HCT116 (cell line): ENCODE measurements around the gene MMP24. TPM values are rescaled to one million over a fixed set of nuclear protein-coding genes. Genes with fewer than 3 reads are reported as not detected.

Experiments used
- ATAC-seq: fragments of 200-7000 bp; cut with Tn5 transposase; 2 replicates; pipeline ENCODE4 v1.9.1; 2020; ENCODE audit warnings: mild to moderate bottlenecking, moderate library complexity
- BruUV-seq: library from RNA; stranded (reverse); fragments of 400-500 nt; replicated peaks from 2 replicates; lab custom pipeline; 2021; lab: Mats Ljungman, UMichigan
- CTCF ChIA-PET: fragments of 300-600 bp; sonication (Branson Sonifier 250); formaldehyde crosslinking; loops from one replicate; lab custom pipeline; 2021; ENCODE audit warnings: antibody characterized with exemption; lab: Charles Lee
- POLR2A ChIA-PET: fragments of 300-600, 350-600 bp; sonication (Branson Sonifier 250); formaldehyde crosslinking; loops from one replicate; lab custom pipeline; 2021; ENCODE audit warnings: antibody characterized with exemption; lab: Charles Lee
- RAD21 ChIA-PET, 2 experiments: fragments of 300-600 bp; sonication (Branson Sonifier 250); formaldehyde crosslinking; loops; one replicate each; lab custom pipeline; 2023; ENCODE audit warnings: low total read pairs in 2 of 2; ENCODE audit not compliant: uncharacterized antibody in 2 of 2, unreplicated experiment in 2 of 2, low non-redundant PET in 1 of 2; lab: Charles Lee
- DNase-seq: peaks from one replicate; pipeline ENCODE4 v3.0.0-alpha.2; 2010; ENCODE audit warnings: low read depth, low spot score
- H2AFZ ChIP-seq: fragments of 200-600 bp; shearing (Covaris generic), sonication (generic); 2 replicates; pipeline ENCODE4 v1.6.1; 2017; ENCODE audit warnings: low read depth, mixed run types, mixed read lengths, antibody characterized with exemption, low read length; ENCODE audit not compliant: poor library complexity, severe bottlenecking
- H3K27ac ChIP-seq: 2 replicates; pipeline ENCODE4 v1.5.1; 2012; ENCODE audit warnings: low read depth, low read length
- H3K27me3 ChIP-seq: fragments of 200-600 bp; sonication (generic); 2 replicates; pipeline ENCODE4 v1.6.1; 2016; ENCODE audit warnings: mixed run types, low read length, mixed read lengths; ENCODE audit not compliant: insufficient read depth
- H3K36me3 ChIP-seq, 2 experiments: fragments of 200-500 bp in 1 of 2; fragments of 200-600 bp in 1 of 2; sonication (Bioruptor generic) in 1 of 2; sonication (generic) in 1 of 2; 2 replicates each; pipeline versions ENCODE4 v1.5.1 to v1.6.1; 2014 to 2016; ENCODE audit warnings: low read length in 2 of 2, inconsistent platforms in 1 of 2, mixed read lengths in 1 of 2, mixed run types in 1 of 2; ENCODE audit not compliant: insufficient read depth in 2 of 2, control insufficient read depth in 1 of 2
- H3K4me1 ChIP-seq, 2 experiments: fragments of 200-600 bp in 1 of 2; sonication (generic) in 1 of 2; 2 replicates each; pipeline versions ENCODE4 v1.5.1 to v1.6.1; 2012 to 2017; ENCODE audit warnings: low read length in 2 of 2, inconsistent platforms in 1 of 2, mild to moderate bottlenecking in 1 of 2, mixed read lengths in 1 of 2, mixed run types in 1 of 2, moderate library complexity in 1 of 2; ENCODE audit not compliant: insufficient read depth in 2 of 2, control insufficient read depth in 1 of 2
- H3K4me2 ChIP-seq: fragments of 200-600 bp; sonication (generic); 2 replicates; pipeline ENCODE4 v1.6.1; 2017; ENCODE audit warnings: mixed run types, low read length, mixed read lengths
- H3K4me3 ChIP-seq, 2 experiments: fragments of 200-600 bp in 1 of 2; sonication (generic) in 1 of 2; replicated peaks in 1 of 2; 2 replicates each; pipeline ENCODE4 v1.5.1; 2011 to 2016; ENCODE audit warnings: low read length in 2 of 2, control low read depth in 1 of 2, low read depth in 1 of 2, mild to moderate bottlenecking in 1 of 2, mixed read lengths in 1 of 2, mixed run types in 1 of 2
- H3K79me2 ChIP-seq: fragments of 200-600 bp; sonication (generic); 2 replicates; pipeline ENCODE4 v1.6.1; 2017; ENCODE audit warnings: mild to moderate bottlenecking, mixed run types, low read length, moderate library complexity, mixed read lengths; ENCODE audit not compliant: insufficient read depth
- H3K9ac ChIP-seq: fragments of 200-600 bp; sonication (generic); 2 replicates; pipeline ENCODE4 v1.6.1; 2016; ENCODE audit warnings: low read length, mixed read lengths
- H3K9me2 ChIP-seq: fragments of 200-600 bp; sonication (generic), shearing (Covaris generic); 2 replicates; pipeline ENCODE4 v1.6.1; 2017; ENCODE audit warnings: mixed run types, mild to moderate bottlenecking, moderate library complexity; ENCODE audit not compliant: insufficient read depth
- H3K9me3 ChIP-seq, 2 experiments: fragments of 200-500 bp in 1 of 2; fragments of 200-600 bp in 1 of 2; sonication (Bioruptor generic) in 1 of 2; sonication (generic) in 1 of 2; 2 replicates each; pipeline ENCODE4 v1.6.1; 2014 to 2017; ENCODE audit warnings: low read length in 2 of 2, mixed read lengths in 2 of 2, inconsistent platforms in 1 of 2, low read depth in 1 of 2, mild to moderate bottlenecking in 1 of 2, mixed run types in 1 of 2, moderate library complexity in 1 of 2; ENCODE audit not compliant: control insufficient read depth in 1 of 2, insufficient read depth in 1 of 2
- H4K20me1 ChIP-seq: fragments of 200-600 bp; sonication (generic), shearing (Covaris generic); 2 replicates; pipeline ENCODE4 v1.6.1; 2017; ENCODE audit warnings: mixed run types, mild to moderate bottlenecking, moderate library complexity; ENCODE audit not compliant: insufficient read depth
- CEBPB ChIP-seq: IDR thresholded peaks from 2 replicates; pipeline ENCODE4 v1.6.1; 2012; ENCODE audit warnings: low read depth
- EZH2phosphoT487 ChIP-seq: fragments of 200-600 bp; IDR thresholded peaks from 2 replicates; pipeline ENCODE4 v1.6.1; 2018; ENCODE audit warnings: antibody characterized with exemption, borderline replicate concordance
- FOSL1 ChIP-seq: IDR thresholded peaks from 2 replicates; pipeline ENCODE4 v1.6.1; 2012; ENCODE audit warnings: low read depth
- POLR2AphosphoS5 ChIP-seq: IDR thresholded peaks from 2 replicates; pipeline ENCODE4 v1.6.1; 2011; ENCODE audit warnings: mild to moderate bottlenecking, low read depth, low read length, moderate library complexity
- RAD21 ChIP-seq: IDR thresholded peaks from 2 replicates; pipeline ENCODE4 v1.6.1; 2012; ENCODE audit warnings: low read depth, mild to moderate bottlenecking
- REST ChIP-seq: IDR thresholded peaks from 2 replicates; pipeline ENCODE4 v1.6.1; 2012; ENCODE audit warnings: low read depth
- SP1 ChIP-seq: IDR thresholded peaks from 2 replicates; pipeline ENCODE4 v1.6.1; 2012; ENCODE audit warnings: low read depth
- ZBTB33 ChIP-seq: IDR thresholded peaks from 2 replicates; pipeline ENCODE4 v1.6.1; 2011; ENCODE audit warnings: mild to moderate bottlenecking, low read length, moderate library complexity; ENCODE audit not compliant: insufficient replicate concordance; ENCODE audit errors: extremely low read depth
- ZFX ChIP-seq: fragments of 450-650 bp; IDR thresholded peaks from 2 replicates; pipeline ENCODE4 v1.6.1; 2017
- ZNF274 ChIP-seq: fragments of 200-500 bp; sonication (Bioruptor generic); IDR thresholded peaks from 2 replicates; pipeline ENCODE4 v1.6.1; 2014; ENCODE audit warnings: mild to moderate bottlenecking, low read depth, low read length, inconsistent platforms
- intact Hi-C: fragments of 100-400 bp; cut with micrococcal nuclease; formaldehyde crosslinking; loops from 2 replicates; pipeline ENCODE4 v1.10.0; 2022
- total RNA-seq: library from RNA; stranded (reverse); gene quantifications from one replicate; pipeline ENCODE4 v1.2.1, GENCODE V29; 2021; ENCODE audit not compliant: unreplicated experiment

MMP24 gene
- total RNA-seq, 1 experiment from 2014 or later: not detected

- ChIA-PET CTCF (interaction anchor here (5.2 kb wide), 1 partner anchor 12 kb away, joined by 27 read pairs; no protein-coding TSS in a partner anchor), POLR2A (no interaction called here), RAD21 (no interaction called here)
- H3K9me3 ChIP-seq: no peaks in the 10 kb centered on the region
- no peak overlapping the region for H3K4me2 ChIP-seq
- peaks cover 5 to 11% of the 10 kb centered on the region in 2 experiments; a peak in 2 of 4 replicates for H3K4me1 ChIP-seq
- TF ChIP-seq ZFX: no peak
- no peak for TF ChIP-seq RAD21
- TF ChIP-seq ZNF274: no peak
- TF ChIP-seq POLR2AphosphoS5: no peak
- no peak for TF ChIP-seq SP1
- no peaks in the 10 kb centered on the region for H3K9me2 ChIP-seq
- no peak for DNase-seq
- no peaks in the 10 kb centered on the region for H3K27me3 ChIP-seq
- no peaks in the 10 kb centered on the region for H3K36me3 ChIP-seq
- no peak overlapping the region for H3K4me3 ChIP-seq
- intact Hi-C loops: no loop called here
- H2AFZ ChIP-seq: no peak overlapping the region
- no peak for ATAC-seq
- no peak overlapping the region for H3K27ac ChIP-seq
- H3K79me2 ChIP-seq: no peaks in the 10 kb centered on the region
- BruUV-seq: no TSS peak
- H3K9ac ChIP-seq: no peak overlapping the region
- no peaks in the 10 kb centered on the region for H4K20me1 ChIP-seq
These were observed 66.2 kb downstream of the MMP24 start for GRCh38 chr20:35292504-35293285.

- TF ChIP-seq REST (no peak), CEBPB (no peak), ZFX (no peak), EZH2phosphoT487 (no peak), FOSL1 (no peak), ZBTB33 (no peak)
- H3K9me3 ChIP-seq: no peaks in the 10 kb centered on the region
- no peak overlapping the region for H2AFZ ChIP-seq
- no peaks in the 10 kb centered on the region for H3K27me3 ChIP-seq
- ChIA-PET CTCF (interaction anchor here (5.2 kb wide), 1 partner anchor 11 kb away, joined by 27 read pairs; no protein-coding TSS in a partner anchor), RAD21 (no interaction called here), POLR2A (no interaction called here)
- H3K4me2 ChIP-seq: no peak overlapping the region
- intact Hi-C loops: no loop called here
- no peak for DNase-seq
- H3K36me3 ChIP-seq: no peaks in the 10 kb centered on the region
- no peaks in the 10 kb centered on the region for H3K9me2 ChIP-seq
- H3K27ac ChIP-seq: no peak overlapping the region
- no peak overlapping the region for H3K4me3 ChIP-seq
- ATAC-seq: no peak
- H3K4me1 ChIP-seq: peaks cover 5 to 13% of the 10 kb centered on the region in 2 experiments; a peak in 2 of 4 replicates
- H4K20me1 ChIP-seq: no peaks in the 10 kb centered on the region
- no peak overlapping the region for H3K9ac ChIP-seq
- BruUV-seq: no TSS peak
- no peaks in the 10 kb centered on the region for H3K79me2 ChIP-seq
These were observed 67.1 kb downstream of the MMP24 start for GRCh38 chr20:35293303-35294292.
